DMS153 (cell line): ENCODE results near the gene CBX6.

Experiments used
- DNase-seq: peaks from one replicate; lab custom pipeline; 2025; lab: John Stamatoyannopoulos, UW

Gene CBX6

GRCh38 chr22:38873469-38874411 lies 1.7 kb upstream of the CBX6 start:
- DNase-seq: peak; percentile 98

DNA sequence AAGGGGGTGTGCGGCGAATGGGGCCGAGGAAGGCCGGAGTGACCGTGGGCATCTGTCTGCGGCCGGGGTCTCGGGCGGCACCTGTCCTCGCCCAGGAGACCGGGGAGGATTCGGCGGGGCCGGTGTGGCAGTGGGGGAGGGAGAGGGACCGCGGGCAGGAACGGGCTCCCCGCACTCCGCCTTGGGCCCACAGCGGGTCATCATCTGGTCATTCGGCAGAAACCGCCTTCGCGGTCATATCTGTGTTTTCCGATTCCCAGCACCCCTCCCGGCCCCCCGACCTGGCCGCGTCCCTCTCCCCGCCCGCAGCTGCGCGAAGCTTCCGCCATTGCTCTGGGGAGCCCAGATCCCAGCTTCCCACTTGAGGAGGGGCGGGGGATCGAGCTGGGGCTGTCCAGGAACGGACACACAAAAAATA lies 824 bp upstream of the CBX6 start:
- no peak for DNase-seq

- DNase-seq: no peak
Measured at GRCh38 chr22:38871360-38872171, 450 bp downstream of the CBX6 start.

DNA sequence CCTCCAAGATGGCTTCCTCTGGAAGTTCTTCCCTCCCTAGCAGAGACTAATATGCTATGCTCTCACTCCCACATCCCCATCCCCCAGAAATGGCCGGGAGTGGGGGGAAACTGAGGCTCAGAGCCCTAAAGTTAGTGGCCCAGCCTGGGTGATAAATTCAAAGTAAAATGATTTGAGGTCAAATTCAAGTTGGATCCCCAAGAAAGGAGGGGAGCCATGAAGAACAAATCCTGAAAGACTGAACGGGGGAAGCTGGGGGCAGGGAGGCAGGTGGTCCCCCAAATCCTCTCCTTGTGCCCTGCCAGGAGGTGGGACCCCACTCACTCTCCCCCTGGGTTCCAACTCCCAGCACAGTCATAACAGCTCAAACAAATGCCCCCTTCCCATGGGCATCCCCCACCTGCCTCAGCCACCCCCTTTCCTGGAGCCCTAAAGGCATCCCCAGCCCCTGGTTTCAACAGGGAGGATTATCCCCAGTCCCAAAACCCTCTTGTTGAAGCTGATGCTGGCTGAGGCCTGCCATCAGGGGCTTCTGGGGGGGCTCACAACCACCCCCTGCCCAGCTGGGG lies 1.1 kb downstream of the CBX6 start:
- DNase-seq: no peak

DNA sequence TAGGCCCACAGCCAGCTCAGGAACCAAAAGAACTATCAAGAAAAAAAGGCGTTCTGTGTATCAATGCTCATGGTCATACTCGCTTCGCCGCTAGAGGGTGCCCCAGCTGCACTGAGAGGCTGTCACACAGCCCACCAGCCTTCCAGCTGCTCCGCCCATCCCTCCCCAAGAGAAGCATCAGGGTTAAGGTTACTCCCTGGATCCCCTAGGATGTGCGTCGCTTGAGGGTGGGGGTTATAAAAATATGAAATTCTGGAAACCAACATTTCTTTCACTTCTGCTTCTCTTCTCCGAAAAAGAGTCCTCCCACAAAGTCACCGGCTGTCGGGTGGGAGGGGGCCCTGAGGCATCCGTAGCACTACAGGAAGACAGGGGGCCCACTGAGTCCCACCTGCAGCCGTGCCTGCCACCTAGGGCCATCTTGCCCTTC lies 1.7 kb downstream of the CBX6 start:
- DNase-seq: peak; percentile 58

DNA sequence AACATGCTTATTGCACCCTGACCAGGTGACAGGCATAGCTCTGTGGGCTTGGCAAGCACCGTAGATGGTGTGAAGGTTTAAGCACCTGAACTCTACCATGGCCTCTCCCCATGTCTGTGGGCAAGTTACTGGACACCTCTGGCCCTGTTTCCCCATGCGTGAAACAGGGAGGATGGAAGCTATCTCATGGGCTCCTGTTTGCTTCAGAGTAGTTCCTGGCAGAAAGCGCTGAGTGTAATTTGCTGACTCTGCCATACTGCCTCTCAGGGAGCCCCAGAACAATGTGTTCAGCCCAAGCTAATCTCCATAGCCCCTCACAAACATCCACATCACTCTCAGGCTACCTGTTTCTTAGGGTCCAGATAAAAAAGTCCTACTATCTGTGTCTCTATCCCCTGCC lies 2.4 kb downstream of the CBX6 start:
- DNase-seq: no peak

DNA sequence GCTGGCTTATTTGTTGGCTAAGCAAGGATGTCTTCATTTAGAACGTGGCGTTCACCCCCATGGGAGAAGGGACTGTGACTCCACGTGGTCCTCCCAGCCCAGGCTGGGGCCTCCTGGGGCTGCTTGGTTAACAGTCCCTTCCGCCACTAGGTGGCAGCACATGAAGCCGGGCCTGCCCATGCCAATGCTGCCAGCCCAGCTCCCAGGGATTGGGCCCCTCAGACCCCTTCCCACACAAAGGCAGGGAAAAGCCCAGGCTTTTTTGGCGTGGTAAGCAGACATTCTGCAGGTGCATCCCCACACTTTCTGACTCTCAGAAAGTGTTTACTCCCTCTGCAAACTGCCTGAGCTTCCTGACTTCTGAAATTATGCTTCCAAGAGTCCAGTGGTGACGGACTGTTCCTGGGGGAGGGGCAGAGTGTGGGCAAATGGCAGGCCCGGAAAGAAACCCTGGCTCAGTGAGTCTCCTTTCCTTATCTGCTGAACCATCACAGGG lies 3.1 kb downstream of the CBX6 start:
- peak; percentile 26 for DNase-seq

- no peak for DNase-seq
Measured at GRCh38 chr22:38868286-38868721, 3.7 kb downstream of the CBX6 start.

DNA sequence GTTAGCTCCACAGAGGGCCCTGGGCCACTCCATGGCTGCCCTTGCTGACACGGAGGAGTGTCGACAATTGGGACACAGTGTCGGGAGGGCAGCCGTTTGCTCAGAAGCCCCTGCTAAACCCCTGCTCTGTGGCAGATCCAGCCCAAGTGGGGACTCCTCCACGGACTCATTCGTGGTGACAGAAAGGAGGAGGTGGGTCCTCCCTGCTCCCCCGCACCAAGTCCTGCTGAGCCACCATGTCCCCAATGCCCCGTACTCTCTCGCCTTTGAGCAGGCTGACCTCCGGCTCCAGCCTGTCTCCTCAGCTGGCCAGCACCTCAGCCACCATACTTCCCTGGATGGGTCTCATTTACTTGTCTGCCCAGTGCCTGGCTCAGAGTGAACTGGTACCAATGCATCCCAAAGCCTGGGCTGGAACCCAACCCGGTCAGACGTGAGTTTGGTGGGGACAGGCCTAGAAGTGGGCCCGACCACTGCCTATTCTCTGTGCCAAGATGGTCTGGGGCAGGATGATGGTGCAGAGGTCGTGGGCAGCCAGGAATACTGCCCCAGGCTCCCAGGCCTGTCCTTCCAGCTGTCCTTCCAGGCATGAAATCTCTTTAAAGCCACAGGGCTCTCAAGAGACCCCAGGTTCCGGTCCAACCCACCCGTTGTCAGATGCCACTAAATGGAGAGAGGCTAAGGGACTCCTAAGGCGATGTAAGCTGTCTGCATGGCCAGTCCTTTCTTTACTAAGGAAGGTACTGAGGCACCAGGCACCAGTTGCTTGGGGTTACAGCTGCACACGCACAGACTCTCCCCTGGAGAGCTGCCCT lies 4.3 kb downstream of the CBX6 start:
- DNase-seq: no peak

DNA sequence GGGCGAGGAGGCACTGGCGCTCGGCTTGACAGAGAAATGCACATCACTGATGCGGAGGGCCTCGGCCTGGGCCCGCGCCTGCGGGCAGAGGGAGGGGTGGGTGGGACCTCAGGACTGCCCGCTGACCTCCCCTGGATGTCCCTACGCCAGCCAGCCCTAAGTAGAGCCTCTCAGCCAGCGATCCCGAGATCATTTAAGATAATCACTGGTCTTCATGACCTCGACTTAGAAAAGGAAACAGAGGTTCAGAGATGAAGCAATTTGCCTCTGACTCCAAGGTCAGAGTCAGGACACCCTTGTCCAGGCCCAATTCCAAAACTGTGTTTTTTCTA lies 4.9 kb downstream of the CBX6 start:
- DNase-seq: no peak

GRCh38 chr22:38866399-38867123 lies 5.5 kb downstream of the CBX6 start:
- no peak for DNase-seq

DNA sequence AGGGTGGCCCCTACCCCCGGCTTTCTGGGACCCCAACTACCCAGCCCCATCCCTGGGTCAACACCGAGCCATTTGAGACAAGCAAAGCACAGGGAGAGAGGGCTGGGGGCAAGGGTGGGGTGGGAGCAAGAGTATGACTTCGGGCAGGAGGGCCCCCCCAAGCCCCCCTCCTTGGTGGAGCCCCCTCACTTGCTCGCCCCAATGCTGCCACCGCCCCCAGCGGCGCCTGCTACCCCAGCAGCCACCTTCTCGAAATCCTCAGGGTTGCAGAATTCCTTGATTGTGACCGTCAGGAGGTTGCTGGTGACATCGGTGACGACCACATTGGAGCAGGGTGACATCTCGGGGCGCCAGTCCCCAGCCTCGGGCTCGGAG lies 6.0 kb downstream of the CBX6 start:
- no peak for DNase-seq

DNA sequence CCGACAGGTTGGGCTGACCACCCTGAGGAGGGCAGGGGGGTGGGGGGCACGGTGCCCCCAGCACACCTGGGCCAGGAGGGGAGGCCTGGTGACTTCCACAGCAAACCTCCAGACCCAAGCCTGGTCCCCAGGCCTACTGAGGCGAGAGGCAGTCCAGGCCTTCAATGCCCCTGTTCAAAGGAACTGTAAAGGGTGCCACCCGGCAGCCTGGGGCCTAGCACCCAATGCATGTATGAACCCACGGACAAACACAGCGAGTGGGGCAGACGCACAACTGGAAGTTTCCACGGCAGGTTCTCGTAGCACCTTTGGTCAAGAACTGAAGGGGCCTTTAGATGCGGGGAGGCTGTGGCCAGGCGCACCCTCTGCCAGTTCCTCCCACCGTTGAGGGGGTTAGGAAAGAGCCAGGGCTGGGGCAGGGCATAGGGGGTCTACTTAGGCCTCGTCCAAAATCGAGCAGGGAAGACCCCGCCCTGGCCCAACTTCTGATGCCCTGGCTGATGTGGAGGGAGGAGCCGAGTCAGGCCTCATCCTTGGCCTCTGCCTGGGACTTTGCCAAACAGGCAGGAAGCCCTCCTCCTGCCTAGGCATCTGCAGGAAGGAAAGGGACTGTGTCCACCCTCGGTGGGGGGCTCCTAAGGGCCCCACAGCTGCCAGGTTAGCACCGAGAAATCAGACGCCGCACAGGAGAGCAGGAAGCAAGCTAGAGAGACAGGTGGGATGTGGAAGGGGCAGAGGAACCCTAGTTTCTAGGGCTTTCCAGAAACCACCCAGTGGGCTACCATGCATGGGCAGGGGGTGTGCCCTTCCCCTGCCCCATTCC lies 6.6 kb downstream of the CBX6 start:
- DNase-seq: no peak

DNA sequence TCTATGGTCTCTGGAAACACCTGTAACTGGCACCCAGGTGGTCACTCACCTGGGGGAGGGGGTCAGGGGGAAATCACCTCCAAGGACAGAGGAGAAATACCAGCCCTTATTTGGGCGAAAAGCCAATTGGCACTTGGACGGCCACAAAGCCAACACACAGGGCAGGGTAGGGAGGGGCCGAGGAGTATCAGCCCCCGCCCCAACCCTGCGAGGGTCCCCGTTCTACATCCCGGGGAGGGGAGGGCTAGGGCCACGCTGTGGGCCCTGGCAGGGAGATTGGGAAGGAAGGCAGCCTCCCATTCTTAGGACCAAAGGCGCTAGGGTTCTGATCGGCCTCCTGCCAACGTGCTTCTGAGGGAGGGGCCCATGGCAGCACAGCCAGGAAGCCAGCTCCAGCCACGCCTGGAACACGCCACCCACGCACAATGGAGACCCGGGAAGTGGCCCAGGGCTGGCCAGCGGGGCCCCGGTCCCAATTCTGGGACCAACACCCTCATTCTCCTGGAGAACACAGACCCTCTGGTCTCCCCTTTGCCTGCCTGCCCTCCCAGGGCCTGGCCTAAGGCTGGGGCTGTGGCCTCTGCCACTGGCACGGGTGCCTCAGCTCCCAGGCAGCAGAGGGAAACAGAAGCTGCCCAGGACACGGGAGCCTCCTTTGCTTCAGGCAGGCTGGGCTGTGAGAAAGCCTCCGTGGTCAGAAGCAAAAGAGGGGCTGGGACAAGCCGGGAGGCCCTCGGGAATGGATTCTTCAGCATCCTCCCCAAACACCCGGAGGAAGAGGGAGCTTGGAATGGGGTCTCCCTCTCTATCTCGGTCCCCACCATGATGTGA lies 7.4 kb downstream of the CBX6 start:
- DNase-seq: no peak

GRCh38 chr22:38863531-38864131 lies 8.4 kb downstream of the CBX6 start:
- no peak for DNase-seq

- DNase-seq: no peak
Measured at GRCh38 chr22:38862375-38863329, 9.4 kb downstream of the CBX6 start.

GRCh38 chr22:38861927-38862326 lies 10.1 kb downstream of the CBX6 start:
- no peak for DNase-seq
